GM18507 (cell line): Measurements from ENCODE around the gene RGS17.

ENCODE experiments used
- DNase-seq: peaks from one replicate; pipeline ENCODE4 v3.0.0; 2011; ENCODE audit warnings: low read depth; ENCODE audit not compliant: insufficient read length; ENCODE audit errors: extremely low spot score
- FAIRE-seq: peaks from 2 replicates; lab custom pipeline; 2011; peaks lifted over from hg19 to GRCh38; lab: Jason Lieb, UNC

The RGS17 gene

DNA sequence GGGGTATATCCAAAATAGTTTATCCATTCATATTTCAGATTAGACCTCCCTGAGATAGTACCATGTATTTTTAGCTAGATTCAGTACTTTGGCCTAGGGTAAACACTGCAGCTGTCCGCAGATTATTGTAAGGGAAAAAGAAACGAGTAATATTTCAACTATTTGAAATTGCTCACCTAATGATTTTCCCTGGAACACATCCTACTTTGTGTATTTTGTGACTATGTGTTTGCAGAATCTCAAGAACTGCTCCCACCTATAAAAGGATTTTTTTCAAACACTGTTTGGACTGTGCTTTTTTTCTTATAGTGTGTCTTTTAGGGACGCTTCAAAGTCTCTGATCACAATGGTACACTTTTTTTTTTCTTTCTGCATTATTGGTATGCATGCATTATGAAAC lies 42.3 kb downstream of the RGS17 start:
- no peak for FAIRE-seq
- no peak for DNase-seq

DNA sequence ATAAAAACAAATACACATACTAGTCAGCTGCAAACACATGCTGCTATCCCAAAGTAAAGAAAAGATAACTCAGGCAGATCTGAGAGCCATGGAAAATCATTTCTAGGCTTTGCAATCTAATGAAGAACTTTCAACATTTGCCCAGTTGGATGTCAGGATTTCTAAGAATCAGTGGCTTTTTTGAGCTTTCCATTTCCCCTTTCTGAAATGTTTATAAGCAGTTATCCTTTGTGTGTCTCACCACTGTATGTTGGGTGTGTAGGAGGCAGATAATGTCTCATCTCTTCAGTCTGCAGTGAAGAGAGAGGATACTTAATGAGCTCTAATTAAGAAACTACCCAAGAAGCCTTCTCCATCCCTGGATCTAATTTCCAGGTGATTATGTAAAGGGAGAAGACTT lies 43.6 kb downstream of the RGS17 start:
- no peak for DNase-seq
- FAIRE-seq = no peak

- no peak for FAIRE-seq
- no peak for DNase-seq
Measured at GRCh38 chr6:153086225-153086990, 44.7 kb downstream of the RGS17 start.

DNA sequence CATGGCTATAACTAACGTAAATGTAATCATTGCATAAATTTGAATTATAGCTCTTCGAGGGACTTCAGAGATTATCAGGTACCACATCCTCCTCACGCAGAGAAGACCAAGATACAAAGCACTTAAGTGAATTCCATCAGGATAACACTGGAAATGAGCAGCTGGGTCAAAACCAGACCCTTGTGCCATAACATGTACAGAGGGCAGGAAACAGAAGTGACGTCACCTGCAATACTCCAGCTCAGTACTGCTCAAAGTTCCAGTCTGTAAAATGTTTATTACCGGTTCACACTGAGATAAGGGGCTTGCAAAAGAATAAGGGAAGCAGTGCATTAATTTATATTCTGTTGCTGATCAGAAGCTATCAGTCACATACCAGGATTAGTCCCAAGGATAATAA lies 45.8 kb downstream of the RGS17 start:
- FAIRE-seq (no peak), DNase-seq (no peak)

DNA sequence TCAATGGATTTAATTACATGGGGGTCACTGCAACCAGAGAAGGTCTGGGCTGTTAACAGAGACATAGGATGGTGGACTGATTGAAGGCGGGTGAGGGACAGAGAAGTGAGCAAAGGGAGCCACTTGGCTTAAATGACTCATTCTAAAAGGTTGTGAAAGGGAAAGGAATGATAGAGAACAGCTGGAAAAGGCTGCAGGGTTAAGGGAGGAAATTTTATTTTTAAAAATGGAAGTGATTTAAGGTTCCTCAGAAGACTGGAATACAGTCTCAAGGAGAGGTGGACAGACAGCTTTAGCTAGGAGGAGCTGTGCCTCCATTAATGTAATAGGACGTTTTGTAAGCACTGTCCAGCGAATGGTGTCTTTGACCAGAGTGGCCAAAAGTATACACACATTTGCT lies 46.7 kb downstream of the RGS17 start:
- no peak for DNase-seq
- FAIRE-seq = no peak

DNA sequence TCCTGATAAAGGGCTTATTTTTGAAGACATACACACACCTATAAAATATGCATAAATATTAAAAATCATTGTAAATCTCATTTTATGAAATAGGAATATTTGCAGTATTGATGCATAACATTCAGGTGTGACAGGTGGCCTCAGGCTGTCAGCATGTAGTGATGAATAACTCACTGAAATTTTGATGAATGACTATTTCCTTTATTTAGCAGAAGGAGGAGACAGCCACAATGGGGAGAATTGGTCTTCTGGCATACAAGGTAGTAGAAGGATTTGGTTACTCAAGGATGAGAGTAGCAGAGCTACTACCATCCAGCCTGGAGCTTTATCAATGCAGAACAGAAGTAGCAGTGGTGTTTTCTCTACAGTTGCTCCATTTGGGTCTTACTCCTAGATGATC lies 47.2 kb downstream of the RGS17 start:
- DNase-seq (no peak), FAIRE-seq (no peak)

GRCh38 chr6:153081914-153082313 lies 49.2 kb downstream of the RGS17 start:
- FAIRE-seq (peak; percentile 18), DNase-seq (no peak)

- no peak for DNase-seq
- FAIRE-seq = no peak
Measured at GRCh38 chr6:153076431-153076830, 54.7 kb downstream of the RGS17 start.

DNA sequence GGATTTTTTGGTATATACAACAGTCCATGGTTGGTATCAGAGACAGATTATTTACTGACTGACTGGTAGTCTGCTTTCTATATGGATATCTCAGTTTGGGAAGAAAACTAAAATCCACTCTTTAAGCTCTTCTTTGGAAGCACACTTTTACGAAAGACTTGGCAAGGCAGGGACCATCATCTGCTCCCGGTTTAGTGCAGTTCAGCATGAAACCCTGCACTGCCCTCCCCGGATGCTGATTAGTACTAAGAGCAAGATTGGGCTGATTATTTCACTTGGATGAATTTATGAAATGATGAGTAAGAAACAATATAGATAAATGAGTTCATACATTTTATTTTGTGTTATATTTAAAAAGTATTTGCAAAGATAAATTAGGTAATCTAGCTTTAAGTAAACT lies 56.3 kb downstream of the RGS17 start:
- no peak for FAIRE-seq
- DNase-seq = no peak

DNA sequence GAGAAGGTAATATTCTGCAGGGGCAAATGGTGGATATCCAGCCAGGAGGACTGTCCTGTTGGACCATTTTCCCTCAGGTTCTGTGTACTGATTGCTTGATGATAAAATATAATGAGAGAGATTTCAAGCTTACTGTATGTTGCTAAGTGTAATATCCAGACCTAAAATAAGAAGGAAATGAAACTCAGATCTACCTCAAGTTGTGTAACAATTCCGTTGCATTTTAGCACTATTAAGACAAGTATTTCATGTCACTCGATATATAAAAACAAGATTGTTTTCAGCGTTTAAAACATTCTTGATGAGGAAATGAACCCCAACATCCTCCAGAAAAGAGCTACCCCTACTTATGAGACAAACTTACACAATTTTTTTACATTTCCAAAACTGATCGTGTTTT lies 57.2 kb downstream of the RGS17 start:
- FAIRE-seq = no peak

DNA sequence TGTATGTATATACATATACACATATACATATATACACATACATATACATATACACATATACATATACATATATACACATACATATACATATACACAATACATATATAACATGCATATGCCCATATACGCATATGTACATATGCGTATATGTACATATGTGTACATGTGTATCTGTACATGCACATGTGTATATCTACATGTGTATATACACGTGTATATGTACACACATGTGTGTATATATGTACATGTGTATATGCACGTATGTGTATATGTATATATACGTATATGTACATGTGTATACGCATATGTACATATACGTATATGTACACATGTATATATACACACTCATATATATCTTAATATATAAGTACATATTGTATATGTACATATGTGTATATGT lies 60.3 kb downstream of the RGS17 start:
- FAIRE-seq (no peak), DNase-seq (no peak)

More for the DNA sequence above, 57.2 kb downstream of the RGS17 start:
- no peak for DNase-seq

DNA sequence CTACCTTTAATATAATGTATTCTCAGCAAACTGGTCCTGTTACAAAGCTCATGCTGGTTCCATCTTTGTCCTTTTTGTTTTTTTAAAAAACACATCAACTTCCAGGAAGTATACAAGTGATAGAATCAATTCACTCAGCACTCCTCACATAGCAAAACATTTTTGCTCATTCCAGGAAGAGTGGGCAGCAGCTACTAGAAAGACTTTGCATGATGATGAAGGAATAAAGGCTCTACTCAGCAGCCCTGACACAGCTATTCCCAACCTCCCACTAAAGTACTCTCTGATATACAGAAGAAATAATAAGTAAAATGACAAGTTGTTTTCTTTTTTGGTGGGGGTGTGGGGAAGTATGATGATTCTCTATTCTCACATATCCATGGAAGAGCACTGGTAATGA lies 61.2 kb downstream of the RGS17 start:
- FAIRE-seq (no peak), DNase-seq (no peak)

GRCh38 chr6:153065222-153065621 lies 65.9 kb downstream of the RGS17 start:
- DNase-seq (no peak), FAIRE-seq (no peak)

DNA sequence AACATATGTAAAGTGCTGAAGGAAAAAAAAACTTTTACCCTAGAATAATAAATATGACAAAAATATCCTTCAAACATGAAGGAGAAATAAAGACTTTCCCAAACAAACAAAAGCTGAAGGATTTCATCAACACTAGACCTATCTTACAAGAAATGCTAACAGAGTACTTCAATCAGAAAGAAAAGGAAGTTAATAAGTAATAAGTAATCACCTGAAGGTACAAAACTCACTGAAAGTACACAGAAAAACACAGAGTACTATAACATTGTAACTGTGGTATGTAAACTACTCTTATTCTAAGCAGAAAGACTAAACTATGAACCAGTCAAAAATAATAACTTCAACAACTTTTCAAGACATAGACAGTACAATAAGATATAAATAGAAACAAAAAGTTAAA lies 67.1 kb downstream of the RGS17 start:
- DNase-seq (no peak), FAIRE-seq (no peak)

DNA sequence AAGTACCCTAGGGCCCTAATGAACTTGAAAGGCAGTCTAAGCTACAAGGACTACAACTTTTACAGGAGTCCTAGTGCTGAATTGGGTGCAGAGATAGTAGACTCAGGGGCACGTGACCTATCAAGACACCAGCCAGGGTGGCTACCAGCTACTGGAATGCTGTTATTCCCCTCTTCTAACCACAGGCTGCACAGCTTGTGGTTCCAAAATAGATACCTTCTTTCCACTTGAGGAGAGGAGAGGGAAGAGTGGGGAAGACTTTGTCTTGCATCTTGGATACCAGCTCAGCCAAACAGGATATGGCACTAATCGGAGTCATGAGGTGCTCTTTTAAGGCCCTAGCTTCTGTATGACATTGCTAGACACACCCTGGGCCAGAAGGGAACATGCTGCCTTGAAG lies 68.6 kb downstream of the RGS17 start:
- FAIRE-seq (no peak), DNase-seq (no peak)

- FAIRE-seq (peak; percentile 48), DNase-seq (no peak)
Measured at GRCh38 chr6:153059757-153060156, 71.3 kb downstream of the RGS17 start.

GRCh38 chr6:153059311-153059710 lies 71.8 kb downstream of the RGS17 start:
- no peak for FAIRE-seq
- no peak for DNase-seq

DNA sequence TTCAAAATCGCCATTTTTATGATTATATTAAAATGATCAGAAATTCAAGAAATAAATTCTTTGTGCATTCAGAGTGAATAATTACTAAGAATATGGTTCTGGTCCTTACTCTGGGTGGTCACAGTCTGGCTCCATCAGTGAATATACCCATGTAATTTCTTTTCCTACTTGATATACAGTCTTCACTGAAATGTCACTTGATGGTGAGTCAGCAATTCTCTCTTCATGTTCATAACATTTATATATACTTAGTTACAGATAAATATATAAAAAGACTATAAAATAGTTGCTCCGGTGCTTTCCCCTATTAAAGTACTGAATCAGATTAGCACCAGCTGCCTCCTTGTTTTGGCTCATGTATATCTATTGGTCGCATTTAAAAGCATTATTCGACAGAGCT lies 72.2 kb downstream of the RGS17 start:
- no peak for DNase-seq
- no peak for FAIRE-seq

DNA sequence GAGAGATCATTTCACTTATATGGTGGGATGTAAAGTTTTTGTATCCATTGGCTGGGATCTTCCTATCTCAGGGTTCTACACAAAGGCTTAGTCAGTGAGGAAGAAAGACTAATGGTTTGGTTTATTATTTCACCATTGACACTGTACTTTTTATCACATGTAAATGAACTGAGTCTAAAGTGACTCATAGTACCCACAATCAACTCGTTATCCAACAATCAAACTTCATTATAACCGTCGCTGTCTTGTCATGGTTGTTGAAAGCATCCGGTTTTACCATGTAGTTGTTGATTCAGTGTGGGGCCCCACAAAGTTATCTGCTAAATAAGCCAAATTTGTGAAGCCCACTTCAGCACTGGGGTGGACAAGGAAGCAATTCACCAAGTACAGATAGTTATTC lies 72.8 kb downstream of the RGS17 start:
- FAIRE-seq = no peak

DNA sequence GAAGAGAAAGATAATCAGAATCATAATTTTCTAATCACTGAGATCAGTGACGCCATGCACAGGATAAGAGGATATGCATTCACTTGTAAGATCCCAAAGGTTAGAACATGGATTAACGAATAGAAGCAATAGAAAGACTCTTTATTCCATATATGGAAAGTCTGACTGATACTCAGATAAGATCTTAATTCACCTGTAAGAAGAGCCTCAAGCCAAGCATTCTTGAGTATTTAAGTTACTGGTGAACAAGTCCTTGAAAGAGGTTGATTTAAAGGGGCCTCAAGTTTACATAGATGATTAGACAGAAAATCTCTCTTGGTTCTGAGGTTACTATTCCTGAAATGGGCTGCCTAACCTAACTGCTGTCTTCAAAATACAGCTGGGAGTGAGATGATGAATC lies 74.8 kb downstream of the RGS17 start:
- FAIRE-seq = no peak
- DNase-seq = no peak

More for the DNA sequence above, 72.8 kb downstream of the RGS17 start:
- no peak for DNase-seq

GRCh38 chr6:153051801-153052200 lies 79.3 kb downstream of the RGS17 start:
- FAIRE-seq = no peak
- no peak for DNase-seq

DNA sequence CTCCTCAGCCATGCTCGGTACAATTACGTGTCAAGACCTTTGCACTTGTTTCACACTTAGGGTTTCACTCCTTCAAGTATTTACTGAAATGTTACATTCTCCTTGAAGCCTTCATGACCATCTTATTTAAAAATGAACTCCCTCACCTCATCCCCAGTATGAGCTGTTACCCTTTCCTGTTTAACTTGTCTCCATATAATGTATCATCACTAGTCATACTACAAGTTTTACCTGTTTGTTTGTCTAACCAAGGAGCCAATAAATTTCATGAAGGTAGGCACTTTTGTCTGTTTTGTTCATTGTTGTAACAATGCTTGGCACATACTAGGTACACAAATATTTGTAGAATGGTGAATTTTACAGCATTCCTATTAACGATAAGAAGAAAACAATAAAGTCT lies 82.5 kb downstream of the RGS17 start:
- DNase-seq (no peak), FAIRE-seq (no peak)
